GM19240 (cell line): Measurements from ENCODE around the gene RABL6.

Experiments
- DNase-seq: peaks from one replicate; pipeline ENCODE4 v3.0.0; 2011; ENCODE audit warnings: low spot score; ENCODE audit not compliant: insufficient read length

Gene RABL6

DNA sequence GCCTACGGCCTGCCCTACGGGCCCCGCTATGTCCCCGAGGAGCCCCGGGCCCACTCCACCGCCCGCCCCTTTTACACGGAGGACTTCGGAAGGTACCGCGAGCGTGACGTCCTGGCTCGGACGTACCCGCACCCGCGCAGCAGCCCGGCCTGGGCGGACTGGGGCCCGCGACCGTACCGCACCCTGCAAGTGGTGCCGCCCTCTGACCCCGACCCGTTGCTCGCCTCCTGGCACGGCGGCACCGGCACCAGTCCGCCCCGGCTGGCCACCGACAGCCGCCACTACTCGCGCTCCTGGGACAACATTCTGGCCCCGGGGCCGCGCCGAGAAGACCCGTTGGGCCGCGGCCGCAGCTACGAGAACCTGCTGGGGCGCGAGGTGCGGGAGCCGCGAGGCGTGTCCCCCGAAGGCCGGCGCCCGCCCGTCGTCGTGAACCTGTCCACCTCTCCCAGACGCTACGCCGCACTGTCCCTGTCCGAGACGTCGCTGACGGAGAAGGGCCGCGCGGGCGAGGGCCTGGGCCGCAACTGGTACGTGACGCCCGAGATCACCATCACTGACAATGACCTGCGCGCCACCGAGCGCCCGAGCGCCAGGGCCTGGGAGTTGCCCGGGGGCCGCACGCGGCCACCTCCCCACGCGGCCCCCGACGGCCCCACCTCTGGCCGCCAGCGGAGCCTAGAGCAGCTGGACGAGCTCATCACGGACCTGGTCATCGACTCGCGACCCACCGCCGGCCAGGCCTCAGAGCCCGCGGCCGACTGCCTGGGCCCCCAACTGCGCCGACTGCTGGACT lies 37.9 kb downstream of the RABL6 start:
- no peak for DNase-seq

- DNase-seq, result no peak
These were observed 38.8 kb downstream of the RABL6 start for GRCh38 chr9:136846376-136847087.

DNA sequence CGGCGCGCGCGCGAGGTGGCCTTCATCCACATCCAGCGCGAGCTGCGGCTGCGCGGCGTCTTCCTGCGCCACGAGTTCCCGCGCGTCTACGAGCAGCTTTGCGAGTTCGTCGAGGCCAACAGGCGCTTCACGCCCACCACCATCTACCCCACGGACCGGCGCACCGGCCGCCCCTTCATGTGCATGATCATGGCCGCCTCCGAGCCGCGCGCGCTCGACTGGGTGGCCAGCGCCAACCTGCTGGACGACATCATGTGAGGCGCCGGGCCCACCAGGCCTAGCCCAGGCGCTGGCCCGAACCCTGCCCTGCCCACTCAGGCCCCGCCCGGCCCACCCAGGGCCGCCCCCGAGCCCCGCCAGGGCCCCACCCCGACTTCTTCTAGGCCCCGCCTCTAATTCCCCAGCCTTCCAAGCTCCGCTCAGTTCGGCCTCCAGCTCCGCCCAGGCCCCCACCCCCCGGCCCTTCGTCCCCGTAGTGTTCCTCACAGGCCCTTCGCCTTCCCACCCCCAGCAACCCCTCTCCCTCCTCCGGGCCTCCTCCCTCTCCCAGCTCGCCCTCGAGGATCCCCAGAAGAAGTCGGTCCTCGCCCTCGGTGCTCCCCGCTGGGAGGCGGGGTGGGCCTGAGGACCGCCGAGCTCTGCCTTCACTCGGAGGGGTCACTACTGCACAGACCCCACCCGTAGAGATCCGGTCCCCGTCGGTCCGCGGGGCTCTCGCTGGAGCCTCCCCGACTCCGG lies 39.5 kb downstream of the RABL6 start:
- DNase-seq, result no peak

GRCh38 chr9:136847826-136848392 lies 40.2 kb downstream of the RABL6 start:
- peak; percentile 53 for DNase-seq

DNA sequence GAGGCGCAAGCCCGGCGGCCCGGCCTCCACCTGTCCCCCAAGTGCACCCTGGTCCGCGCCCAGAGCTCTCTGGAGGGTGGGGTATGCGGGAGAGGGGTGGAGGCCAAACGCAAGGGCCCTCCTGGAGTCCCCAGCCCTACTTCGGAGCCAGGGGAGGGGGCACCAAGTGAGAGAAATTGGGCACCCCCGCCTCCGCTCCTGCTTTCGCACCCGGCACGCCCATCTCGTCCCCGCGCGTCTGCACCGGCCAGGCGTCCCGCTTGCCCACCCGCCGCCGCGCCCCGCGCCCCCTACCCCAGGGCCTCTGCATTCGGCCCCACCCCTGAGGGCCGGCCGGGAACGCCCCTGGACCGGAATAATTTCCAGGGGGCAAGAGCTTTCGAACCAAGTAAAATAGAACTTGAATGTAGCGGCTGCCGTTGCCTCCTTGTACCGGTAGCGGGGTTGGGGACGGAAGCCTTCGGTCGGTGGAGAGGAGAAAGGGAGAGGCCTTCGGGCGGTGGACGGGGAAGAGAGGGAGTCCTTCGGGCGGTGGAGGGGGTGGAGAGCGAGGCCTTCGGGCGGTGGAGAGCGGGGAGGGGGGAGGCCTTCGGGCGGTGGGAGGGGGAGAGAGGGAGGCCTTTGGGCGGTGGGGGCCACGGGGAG lies 40.8 kb downstream of the RABL6 start:
- peak; percentile 67 for DNase-seq

DNA sequence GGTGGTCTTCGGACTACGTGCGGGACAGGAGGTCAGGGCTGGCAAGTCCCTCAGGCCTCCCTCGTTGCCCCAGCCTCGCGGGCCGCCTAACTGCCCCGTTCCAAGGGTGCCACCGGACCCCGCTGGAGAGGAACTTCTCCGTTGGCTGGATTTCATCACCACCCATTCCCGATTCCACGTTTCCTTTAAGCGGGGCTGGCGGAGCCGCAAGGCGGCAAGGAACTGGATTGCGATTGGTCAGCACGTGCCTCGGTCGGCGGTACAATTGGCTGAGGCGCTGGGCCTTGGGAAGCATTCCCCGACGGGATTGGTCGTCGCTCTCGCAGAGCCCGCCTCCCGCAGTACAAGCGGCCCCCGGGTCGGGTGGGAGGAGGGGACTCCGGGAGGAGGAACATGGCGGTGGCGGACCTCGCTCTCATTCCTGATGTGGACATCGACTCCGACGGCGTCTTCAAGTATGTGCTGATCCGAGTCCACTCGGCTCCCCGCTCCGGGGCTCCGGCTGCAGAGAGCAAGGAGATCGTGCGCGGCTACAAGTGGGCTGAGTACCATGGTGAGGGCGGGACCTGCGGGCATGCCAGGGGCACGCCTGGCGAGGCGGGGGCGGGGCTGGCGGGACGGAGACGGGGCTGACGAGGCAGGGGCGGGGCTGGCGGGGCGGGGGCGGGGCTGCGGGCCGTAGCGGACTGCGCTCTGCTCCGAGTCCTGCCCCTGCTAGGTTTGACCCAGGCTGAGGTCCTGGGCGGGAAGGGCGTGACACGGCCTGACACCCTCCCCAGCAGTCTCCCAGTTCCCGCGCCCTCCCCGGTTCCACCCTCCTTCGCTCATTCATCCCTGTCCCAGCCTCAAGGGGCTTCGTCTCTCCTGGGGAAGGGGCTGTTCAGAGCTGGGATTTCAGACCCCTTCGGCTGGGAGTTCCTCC lies 41.6 kb downstream of the RABL6 start, which contains the start of gene PHPT1:
PHPT1 (plus strand) TSS at position 372 of the 922 bp plus-strand sequence; CDS start at position 394, 22 bp downstream.
- DNase-seq, result peak; percentile 100

DNA sequence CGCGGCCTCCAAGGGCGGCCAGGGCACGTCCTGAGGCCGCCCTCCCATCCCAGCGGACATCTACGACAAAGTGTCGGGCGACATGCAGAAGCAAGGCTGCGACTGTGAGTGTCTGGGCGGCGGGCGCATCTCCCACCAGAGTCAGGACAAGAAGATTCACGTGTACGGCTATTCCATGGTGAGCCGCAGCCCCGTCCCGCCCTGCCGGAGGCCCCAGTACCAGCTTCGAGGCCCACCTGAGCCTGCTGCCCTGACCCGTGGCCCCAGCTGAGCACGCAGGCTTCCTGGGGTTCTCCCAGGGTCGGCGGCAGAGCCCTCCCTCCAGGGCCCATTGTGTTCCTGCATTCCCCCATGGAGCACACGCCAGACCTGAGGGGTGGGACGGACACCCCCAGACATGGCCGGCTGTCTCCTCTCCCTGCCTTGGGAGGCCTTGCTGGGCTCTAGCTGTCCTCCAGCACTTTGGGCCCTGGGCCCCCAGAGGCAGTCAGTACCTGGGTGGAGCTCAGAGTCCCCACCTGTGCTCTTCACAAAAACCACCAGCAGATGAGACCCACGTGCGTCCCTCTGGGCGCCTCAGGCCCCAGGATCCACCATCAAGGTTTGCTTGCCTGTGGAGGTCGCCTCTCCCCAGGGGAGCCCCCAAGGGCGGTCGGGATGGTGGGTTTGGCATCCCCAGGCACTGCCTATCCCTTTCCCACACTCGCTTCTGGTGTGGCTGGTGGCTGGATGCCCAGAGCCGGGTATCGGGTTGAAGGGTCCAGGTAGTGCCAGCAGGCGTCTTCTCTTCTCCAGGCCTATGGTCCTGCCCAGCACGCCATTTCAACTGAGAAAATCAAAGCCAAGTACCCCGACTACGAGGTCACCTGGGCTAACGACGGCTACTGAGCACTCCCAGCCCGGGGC lies 42.5 kb downstream of the RABL6 start:
- no peak for DNase-seq

DNA sequence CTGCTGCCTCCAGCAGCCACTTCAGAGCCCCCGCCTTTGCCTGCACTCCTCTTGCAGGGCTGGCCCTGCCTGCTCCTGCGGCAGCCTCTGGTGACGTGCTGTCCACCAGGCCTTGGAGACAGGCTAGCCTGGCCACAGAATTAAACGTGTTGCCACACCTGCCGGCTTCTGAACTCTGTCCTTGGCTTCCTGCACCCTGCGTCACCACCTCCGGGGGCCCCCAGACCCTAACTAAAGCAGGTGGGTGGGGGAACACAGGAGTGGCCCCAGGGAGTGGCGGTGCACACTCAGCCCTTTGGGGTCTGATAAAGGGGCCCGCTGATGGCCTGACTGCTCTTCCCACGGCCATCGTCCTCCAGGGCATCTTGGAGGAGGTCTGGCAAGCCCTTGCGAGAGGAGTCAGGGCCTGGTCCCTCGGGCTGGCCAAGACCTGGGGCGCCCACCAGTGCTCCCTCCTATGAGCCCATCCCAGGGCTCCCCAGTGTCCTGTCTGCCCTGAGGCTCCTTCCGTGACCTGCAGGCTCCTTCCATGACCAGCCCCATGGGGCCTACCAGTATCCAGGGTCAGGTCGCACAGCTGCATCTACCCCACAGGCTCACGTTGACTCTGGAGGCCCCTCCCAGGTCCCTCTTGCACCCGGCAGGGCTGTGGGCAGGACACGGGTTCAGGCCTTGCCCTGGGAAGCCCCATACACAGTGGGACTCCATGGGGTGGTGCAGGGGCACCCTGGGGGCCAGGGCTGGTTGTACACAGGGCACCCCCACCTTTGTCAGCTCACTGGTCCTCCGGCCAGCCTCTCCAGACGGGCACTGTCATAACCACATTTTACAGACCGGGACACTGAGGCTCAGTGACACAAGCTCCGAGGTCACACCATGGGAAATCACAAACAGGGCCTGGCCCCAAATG lies 43.4 kb downstream of the RABL6 start:
- no peak for DNase-seq

- DNase-seq, result no peak
These were observed 44.4 kb downstream of the RABL6 start, which contains the start of gene MAMDC4 for GRCh38 chr9:136851941-136852663. Gene MAMDC4 (plus strand): TSS chr9:136852346. CDS start chr9:136852417, 71 bp downstream.

GRCh38 chr9:136852664-136853595 lies 45.2 kb downstream of the RABL6 start:
- no peak for DNase-seq

- DNase-seq, result no peak
These were observed 45.9 kb downstream of the RABL6 start for GRCh38 chr9:136853596-136854112.

- DNase-seq, result no peak
These were observed 46.5 kb downstream of the RABL6 start for GRCh38 chr9:136854113-136854841.

DNA sequence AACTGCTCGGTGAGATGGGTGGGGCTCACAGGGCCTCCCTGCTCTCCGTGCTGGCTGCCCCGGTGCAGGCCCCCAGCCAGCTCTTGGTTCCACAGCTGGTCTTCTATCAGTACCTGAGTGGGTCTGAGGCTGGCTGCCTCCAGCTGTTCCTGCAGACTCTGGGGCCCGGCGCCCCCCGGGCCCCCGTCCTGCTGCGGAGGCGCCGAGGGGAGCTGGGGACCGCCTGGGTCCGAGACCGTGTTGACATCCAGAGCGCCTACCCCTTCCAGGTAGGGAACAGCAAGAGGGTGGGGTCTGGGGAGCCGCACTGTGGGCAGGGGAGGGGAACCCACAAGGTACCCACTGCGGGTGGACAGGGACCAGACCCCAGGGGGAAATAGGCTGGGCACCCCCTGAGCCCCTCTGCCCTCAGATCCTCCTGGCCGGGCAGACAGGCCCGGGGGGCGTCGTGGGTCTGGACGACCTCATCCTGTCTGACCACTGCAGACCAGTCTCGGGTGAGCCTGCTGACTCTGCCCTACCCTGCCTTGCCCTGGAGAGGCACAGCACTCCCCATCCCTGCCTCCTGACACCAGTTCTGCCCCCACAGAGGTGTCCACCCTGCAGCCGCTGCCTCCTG lies 47.2 kb downstream of the RABL6 start:
- no peak for DNase-seq

GRCh38 chr9:136855461-136856078 lies 47.8 kb downstream of the RABL6 start:
- no peak for DNase-seq
